Left ventricle myocardium inferior (tissue), 1 donor: ENCODE measurements around the gene CNPPD1. TPM values are rescaled to one million over a fixed set of nuclear protein-coding genes. Genes with fewer than 3 reads are reported as not detected.

Source experiments
- DNase-seq: peaks from one replicate; pipeline ENCODE4 v3.0.0-alpha.2; 2020
- H3K27ac ChIP-seq: fragments of 200-600 bp; replicated peaks from 2 replicates; pipeline ENCODE4 v1.8.0; 2021
- H3K27me3 ChIP-seq: fragments of 200-600 bp; 2 replicates; pipeline ENCODE4 v1.8.0; 2021; ENCODE audit warnings: low read depth
- H3K36me3 ChIP-seq: fragments of 200-600 bp; 2 replicates; pipeline ENCODE4 v1.8.0; 2021
- H3K4me1 ChIP-seq: fragments of 200-600 bp; 2 replicates; pipeline ENCODE4 v1.8.0; 2021
- H3K4me3 ChIP-seq: fragments of 200-600 bp; 2 replicates; pipeline ENCODE4 v1.8.0; 2021; ENCODE audit warnings: mild to moderate bottlenecking, moderate library complexity
- H3K9me3 ChIP-seq: fragments of 200-600 bp; replicated peaks from 2 replicates; pipeline ENCODE4 v1.8.0; 2021
- intact Hi-C: fragments of 100-400 bp; cut with micrococcal nuclease; formaldehyde crosslinking; loops from one replicate; pipeline ENCODE4 v1.11.0; 2022
- total RNA-seq: library from RNA; stranded (reverse); fragmentation: NEBNext Ultra II Directional; extraction: Animal tissue kit (Norgen Biotek cat#: 25700); gene quantifications from one replicate; pipeline ENCODE4 v1.2.1, GENCODE V29; 2021
- TF ChIP-seq, protein P1 (sequence below): fragments of 200-600 bp; IDR thresholded peaks from 2 replicates; pipeline ENCODE4 v1.8.0; 2021; ENCODE audit warnings: antibody characterized with exemption, mild to moderate bottlenecking, borderline replicate concordance
- donor health status: DM: no; HTN: yes; CAD: no; lungs with severe emphysema.

The CNPPD1 gene
- total RNA-seq, 1 donor from 2014 or later, result 58.1 TPM

GRCh38 chr2:219129589-219129988, 47.1 kb downstream of the CNPPD1 start:
- Histone ChIP-seq H3K36me3 (no peaks in the 10 kb centered on the region), H3K4me3 (no peak overlapping the region), H3K27ac (no peak overlapping the region), H3K9me3 (no peaks in the 10 kb centered on the region), H3K27me3 (no peaks in the 10 kb centered on the region), H3K4me1 (peaks cover 30% of the 10 kb centered on the region)
- intact Hi-C loops, result loop anchor here (10.0 kb wide), 1 partner anchor 65 kb away; the partner anchor contains the start of gene IHH
- TF ChIP-seq, protein P1, sequence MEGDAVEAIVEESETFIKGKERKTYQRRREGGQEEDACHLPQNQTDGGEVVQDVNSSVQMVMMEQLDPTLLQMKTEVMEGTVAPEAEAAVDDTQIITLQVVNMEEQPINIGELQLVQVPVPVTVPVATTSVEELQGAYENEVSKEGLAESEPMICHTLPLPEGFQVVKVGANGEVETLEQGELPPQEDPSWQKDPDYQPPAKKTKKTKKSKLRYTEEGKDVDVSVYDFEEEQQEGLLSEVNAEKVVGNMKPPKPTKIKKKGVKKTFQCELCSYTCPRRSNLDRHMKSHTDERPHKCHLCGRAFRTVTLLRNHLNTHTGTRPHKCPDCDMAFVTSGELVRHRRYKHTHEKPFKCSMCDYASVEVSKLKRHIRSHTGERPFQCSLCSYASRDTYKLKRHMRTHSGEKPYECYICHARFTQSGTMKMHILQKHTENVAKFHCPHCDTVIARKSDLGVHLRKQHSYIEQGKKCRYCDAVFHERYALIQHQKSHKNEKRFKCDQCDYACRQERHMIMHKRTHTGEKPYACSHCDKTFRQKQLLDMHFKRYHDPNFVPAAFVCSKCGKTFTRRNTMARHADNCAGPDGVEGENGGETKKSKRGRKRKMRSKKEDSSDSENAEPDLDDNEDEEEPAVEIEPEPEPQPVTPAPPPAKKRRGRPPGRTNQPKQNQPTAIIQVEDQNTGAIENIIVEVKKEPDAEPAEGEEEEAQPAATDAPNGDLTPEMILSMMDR, result no peak
- DNase-seq, result no peak

GRCh38 chr2:219128396-219128795, 48.3 kb downstream of the CNPPD1 start:
- peaks cover 37% of the 10 kb centered on the region for H3K4me1 ChIP-seq
- no peak overlapping the region for H3K4me3 ChIP-seq
- no peaks in the 10 kb centered on the region for H3K27me3 ChIP-seq
- H3K27ac ChIP-seq, result peak overlapping the region; percentile 9
- H3K36me3 ChIP-seq, result no peaks in the 10 kb centered on the region
- DNase-seq, result no peak
- no peaks in the 10 kb centered on the region for H3K9me3 ChIP-seq
- TF ChIP-seq, protein P1, result no peak
- intact Hi-C loops, result loop anchor here (10.0 kb wide), 1 partner anchor 64 kb away; the partner anchor contains the start of gene IHH

DNA sequence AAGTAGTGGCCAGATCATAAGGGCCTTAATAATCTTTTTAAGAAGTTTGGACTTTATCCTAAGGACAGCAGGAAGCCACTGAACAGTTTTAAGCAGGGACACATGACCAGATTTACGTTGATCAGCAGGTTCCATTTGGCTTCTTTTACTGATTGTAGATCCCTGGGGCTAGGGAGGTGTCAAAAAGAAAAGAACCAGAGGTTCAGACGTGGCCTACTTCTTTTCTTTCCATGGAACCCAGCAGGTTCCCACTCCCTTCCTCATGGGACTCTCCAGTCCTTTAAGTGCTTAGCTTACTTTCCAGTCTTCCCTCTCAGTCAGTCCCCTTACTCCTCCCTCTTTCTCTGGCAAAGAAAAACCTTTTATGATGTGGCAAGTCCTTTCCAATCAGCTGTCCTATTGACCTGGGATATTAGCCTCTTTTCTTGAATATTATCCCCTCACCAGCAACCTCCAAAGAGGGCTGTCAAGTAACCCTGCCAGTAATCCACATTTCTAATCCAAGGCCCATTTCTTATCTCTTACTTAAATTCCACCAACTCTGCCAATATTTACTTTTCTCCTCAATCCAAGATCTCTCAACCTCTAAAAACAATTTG, 49.6 kb downstream of the CNPPD1 start:
- intact Hi-C loops, result loop anchor here (10.0 kb wide), 1 partner anchor 62 kb away; the partner anchor contains the start of gene IHH
- peaks cover 37% of the 10 kb centered on the region for H3K4me1 ChIP-seq
- H3K36me3 ChIP-seq, result no peaks in the 10 kb centered on the region
- peak overlapping the region; percentile 7 for H3K27ac ChIP-seq
- no peaks in the 10 kb centered on the region for H3K27me3 ChIP-seq
- TF ChIP-seq, protein P1, result no peak
- no peak overlapping the region for H3K4me3 ChIP-seq
- no peak for DNase-seq
- H3K9me3 ChIP-seq, result no peaks in the 10 kb centered on the region

- no peak overlapping the region for H3K4me3 ChIP-seq
- TF ChIP-seq, protein P1, result no peak
- H3K9me3 ChIP-seq, result no peaks in the 10 kb centered on the region
- peaks cover 37% of the 10 kb centered on the region for H3K4me1 ChIP-seq
- intact Hi-C loops, result loop anchor here (10.0 kb wide), 1 partner anchor 62 kb away; the partner anchor contains the start of gene IHH
- no peak for DNase-seq
- peak overlapping the region; percentile 7 for H3K27ac ChIP-seq
- no peaks in the 10 kb centered on the region for H3K36me3 ChIP-seq
- no peaks in the 10 kb centered on the region for H3K27me3 ChIP-seq
Measured at GRCh38 chr2:219126555-219126954, 50.2 kb downstream of the CNPPD1 start.

DNA sequence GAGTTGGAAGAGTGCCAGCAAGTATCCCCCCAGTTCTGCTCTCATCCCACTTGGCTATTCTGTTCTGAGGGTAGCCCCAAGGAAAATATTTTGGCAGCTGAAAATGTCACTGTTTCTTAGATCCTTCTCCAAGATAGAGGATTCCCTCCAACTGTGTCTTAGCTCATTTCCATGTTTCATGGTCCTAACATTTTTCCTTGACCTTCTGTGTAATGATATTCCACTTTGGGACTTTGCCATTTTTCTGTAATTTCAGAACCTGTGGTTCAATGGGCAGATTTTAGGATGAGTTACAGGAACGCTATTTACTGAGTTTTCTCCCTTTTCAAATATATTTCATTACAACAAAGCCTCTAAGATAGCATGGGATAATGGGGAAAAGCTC, 50.8 kb downstream of the CNPPD1 start:
- Histone ChIP-seq H3K27ac (no peak overlapping the region), H3K36me3 (no peaks in the 10 kb centered on the region), H3K4me1 (peaks cover 37% of the 10 kb centered on the region), H3K9me3 (no peaks in the 10 kb centered on the region), H3K4me3 (no peak overlapping the region), H3K27me3 (no peaks in the 10 kb centered on the region)
- DNase-seq, result no peak
- intact Hi-C loops, result loop anchor here (10.0 kb wide), 1 partner anchor 61 kb away; the partner anchor contains the start of gene IHH
- TF ChIP-seq, protein P1, result no peak
